Measurements from ENCODE around the gene TFR2.

TFR2 gene

DNA sequence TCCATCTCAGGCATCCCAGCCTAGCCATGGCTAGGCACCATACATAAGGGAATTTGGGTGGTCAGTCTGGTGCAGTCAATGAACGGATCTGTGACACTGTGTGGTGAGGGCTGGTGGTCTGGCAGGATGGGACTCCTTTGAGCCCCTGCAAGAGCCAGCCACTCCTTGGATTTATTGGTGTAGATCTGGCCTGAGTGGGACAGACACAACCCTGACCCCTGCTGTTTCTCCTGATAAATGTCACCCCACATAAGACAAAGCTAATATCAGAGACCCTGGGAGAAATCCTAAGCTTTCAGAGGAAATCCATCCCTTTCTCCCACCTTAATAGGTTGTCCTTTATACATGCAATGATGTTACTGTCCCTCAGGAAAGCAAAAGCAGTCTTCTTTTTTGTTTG is 52.9 kb downstream of the TFR2 start:
- in situ Hi-C loops (cut with MboI; ENCODE audit: low sequenced_read_pairs), result no loop called here

- in situ Hi-C loops (cut with MboI; ENCODE audit: low sequenced_read_pairs), result no loop called here
Observed at GRCh38 chr7:100586266-100587025, 54.9 kb downstream of the TFR2 start, which contains the start of gene FBXO24. Gene FBXO24 (plus strand): TSS chr7:100586328. CDS start chr7:100586626, 298 bp downstream.

DNA sequence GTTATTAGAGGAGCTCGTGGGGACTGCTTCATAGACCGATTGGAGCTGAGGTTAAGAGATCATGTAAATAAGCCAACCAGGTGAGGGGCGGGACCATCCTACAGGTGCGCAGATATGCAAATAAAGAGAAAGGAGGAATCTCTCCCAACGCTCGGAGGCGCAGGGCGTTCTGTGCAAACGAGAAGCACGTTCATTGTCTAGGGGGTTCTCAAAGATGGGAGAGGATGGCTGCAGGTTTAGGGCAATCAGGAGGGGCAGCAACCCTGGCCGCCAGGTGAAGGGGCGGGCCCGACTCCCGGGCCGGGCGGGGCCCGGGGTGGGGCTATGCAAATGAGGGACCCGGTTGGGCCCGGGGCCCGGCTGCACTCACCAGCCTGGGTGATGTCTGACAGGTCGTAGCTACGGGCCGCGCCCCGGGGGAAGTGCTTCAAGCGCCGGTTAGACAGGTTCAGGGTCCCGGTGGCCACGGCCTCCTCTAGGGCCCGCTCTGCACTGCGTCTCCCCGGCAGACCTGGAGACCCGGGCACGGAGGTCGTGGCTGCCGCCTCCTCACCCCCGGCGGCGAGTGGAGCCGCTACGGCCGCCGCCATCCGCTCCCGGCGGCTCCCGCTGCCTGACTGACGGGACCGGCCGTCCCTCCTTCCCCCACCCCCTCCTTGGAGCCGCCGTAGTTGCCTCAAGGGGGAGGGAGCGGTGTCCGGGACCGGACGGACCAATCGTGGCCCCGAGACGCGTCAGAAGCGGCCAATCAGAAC is 55.7 kb downstream of the TFR2 start, which contains the start of gene LRCH4:
TSS of gene LRCH4 (minus strand) at position 619 of the 755 bp plus-strand sequence. CDS start at position 590, 29 bp downstream.
- in situ Hi-C loops (cut with MboI; ENCODE audit: low sequenced_read_pairs), result no loop called here

DNA sequence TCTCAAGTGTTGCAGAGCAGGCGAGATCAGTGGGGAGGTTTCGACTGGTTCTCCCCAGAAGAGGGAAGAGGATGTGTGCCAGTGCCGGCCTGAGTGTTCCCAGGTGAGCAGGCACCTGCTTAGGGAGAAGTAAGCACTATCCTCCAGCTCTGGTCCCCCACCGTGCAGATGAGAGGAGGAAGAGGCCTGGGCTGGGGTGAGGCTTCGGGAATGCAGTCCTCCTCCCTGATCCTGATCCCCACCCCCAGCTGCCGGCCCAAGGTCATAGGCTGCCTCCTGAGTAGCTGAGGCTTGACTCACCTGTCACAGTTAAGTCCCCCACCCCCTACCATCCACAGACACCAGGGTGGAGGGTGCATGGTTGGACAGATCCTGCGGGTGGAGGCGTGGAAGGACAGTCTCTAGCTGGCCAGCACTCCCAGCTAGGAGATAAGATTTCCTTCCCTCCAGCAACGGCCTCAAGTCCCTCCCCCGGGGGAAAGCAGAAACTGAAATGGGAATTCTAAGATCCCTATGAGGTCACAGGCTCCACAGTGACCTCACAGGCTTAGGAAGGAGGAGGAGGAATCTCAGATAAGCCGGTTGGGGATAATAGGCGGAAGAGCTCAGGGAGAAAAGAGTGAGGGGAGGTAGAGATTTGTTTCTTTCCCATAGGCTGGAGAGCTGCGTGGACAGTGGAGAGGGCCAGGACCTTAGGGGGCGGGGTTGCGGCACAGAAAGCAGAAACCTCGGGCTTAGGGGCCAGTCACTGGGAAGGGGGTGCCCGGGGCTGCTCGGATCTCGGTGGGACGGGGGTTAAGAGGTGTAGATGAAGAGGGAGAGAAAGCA is 56.5 kb downstream of the TFR2 start:
- in situ Hi-C loops (cut with MboI; ENCODE audit: low sequenced_read_pairs), result no loop called here

- in situ Hi-C loops (cut with MboI; ENCODE audit: low sequenced_read_pairs), result no loop called here
Observed at GRCh38 chr7:100584054-100584682, 57.2 kb downstream of the TFR2 start.

DNA sequence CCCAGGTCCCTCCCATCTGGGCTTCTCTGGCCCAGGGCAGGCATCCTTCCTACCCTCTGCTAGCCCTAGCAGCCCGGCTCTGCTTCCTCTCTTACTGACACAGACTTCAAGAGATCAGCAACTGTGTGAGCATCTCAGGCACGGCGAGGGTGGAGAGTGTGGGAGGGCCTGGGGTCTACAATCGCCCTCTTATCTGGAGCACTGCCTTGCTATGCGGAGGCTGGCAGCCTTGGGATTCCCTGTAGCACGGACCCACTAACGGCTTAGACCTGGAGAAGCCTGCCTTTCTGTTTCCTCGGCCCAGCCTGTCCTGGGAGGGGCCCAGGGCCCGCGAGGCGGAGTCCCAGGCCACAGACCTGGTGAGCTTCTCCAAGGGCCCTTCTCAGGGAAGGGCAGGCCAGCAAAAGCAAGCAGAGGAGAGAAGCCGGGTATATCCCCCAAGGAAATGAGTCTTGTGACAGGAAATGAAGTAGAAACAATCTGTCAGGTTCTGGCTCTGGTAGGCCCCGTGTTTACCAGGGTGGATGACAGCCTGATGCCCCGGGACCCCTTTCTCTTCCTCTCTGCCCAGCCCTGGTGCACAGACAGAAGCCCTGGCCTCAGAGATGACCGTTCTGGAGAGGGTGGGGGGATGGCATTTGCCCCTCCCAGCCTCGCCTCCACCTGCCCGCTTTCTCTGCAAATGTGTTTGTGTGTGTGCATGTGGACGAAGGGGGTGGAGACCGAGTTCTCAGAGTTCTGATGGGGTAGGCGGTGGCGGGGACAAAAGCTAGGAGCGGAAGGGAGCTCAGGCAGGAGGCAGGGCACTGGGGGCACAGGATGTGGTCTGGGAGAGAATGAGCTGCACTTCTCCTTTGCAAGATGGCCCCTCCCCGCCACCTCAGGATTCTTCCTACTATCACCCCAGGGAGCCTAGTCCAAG is 58.0 kb downstream of the TFR2 start:
- in situ Hi-C loops (cut with MboI; ENCODE audit: low sequenced_read_pairs), result no loop called here

GRCh38 chr7:100582650-100583049 is 58.7 kb downstream of the TFR2 start:
- in situ Hi-C loops (cut with MboI; ENCODE audit: low sequenced_read_pairs), result no loop called here

- in situ Hi-C loops (cut with MboI; ENCODE audit: low sequenced_read_pairs), result no loop called here
Observed at GRCh38 chr7:100582041-100582579, 59.2 kb downstream of the TFR2 start.

DNA sequence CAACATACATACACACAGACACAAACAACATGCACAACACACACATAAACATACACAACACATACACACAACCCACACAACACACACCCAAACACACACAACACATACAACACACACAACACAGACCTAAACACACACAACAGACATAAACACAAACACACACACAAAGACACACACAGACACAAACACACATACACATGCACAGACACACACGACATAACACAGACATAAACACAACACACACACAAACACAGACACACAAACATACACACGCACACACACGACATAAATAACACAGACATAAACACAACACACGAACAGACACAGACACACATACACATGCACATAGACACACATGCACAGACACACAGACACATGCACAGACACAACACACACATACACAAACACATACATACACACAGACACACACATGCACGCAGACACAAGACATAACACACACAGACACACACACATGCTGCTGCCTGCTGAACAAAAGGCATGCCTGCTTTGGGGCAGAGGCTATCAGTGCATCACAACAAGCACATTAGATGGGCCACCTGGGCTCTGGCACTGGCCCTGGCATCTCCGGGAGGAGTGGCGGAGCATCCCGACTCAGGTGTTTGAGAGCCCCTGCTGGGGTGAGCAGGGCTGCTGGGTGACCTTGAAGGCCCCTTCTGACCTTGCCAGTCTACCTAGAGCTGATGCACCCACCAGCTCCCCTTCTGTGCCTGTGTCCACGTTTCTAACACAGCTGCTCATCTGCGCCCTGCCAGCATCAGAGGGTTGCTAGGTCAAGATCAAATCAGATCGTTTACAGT is 60.7 kb downstream of the TFR2 start:
- in situ Hi-C loops (cut with MboI; ENCODE audit: low sequenced_read_pairs), result no loop called here

- in situ Hi-C loops (cut with MboI; ENCODE audit: low sequenced_read_pairs), result no loop called here
Observed at GRCh38 chr7:100578246-100579183, 62.8 kb downstream of the TFR2 start.

DNA sequence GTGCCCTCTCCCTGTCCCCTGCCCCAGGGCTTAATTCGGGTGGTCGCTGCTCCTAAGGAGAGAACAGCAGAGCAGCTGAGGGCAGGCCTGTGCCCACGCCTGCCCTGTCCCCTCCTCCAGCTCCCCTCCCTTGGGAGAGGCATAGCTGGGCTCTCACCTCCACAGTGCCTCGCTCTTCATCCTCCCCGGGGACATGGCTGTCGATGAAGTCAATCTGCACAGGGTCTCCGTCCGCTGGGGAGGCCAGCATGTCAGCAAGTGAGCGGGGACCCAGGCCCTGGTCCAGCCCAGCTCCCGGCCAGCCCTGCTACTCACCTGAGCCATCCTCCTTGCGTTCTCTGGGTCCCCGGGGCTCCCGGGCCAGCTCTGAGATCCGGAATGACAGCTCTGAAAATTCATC is 63.8 kb downstream of the TFR2 start:
- in situ Hi-C loops (cut with MboI; ENCODE audit: low sequenced_read_pairs), result no loop called here

DNA sequence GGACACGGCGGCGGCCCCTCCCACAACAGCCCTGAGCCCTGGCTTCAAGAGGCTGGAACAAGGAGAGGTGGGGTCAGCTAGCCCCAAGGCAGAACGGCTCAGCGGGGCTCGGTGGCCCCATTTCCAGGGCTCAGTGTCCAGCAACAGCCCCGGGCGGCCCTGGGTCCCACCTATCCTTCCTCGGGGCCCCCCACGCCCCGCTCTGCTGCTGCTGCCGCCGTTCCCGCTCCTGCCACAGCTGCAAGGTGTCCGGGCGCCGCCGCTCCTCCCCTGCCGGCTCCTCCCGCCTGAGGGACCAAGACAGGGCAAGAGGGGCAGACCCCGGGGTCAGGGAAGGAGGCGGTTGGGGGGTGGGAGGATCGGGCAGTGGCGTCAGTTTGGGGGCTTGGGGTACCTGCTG is 64.2 kb downstream of the TFR2 start:
- in situ Hi-C loops (cut with MboI; ENCODE audit: low sequenced_read_pairs), result no loop called here

- in situ Hi-C loops (cut with MboI; ENCODE audit: low sequenced_read_pairs), result no loop called here
Observed at GRCh38 chr7:100576384-100576993, 64.9 kb downstream of the TFR2 start.

- in situ Hi-C loops (cut with MboI; ENCODE audit: low sequenced_read_pairs), result no loop called here
Observed at GRCh38 chr7:100575746-100576383, 65.5 kb downstream of the TFR2 start.

DNA sequence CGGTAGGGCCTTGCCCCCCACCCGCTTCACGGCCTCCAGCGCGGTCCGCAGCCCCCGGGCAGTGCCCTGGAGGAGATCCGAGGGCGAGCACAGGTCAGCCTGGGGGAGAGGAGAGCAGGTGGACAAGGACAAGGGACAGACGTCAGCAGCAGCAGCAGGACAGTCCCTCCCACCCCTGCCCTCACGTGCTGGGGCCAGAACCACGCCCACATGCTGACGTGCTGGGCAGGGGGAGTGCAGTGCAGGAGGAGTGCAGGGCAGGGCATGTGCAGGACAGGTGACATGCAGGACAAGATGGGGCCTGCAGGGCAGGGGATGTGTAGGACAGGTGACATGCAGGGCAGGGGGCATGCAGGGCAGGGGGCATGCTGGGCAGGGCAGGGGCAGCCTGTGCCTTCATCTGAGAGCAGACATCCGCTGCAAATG is 66.1 kb downstream of the TFR2 start:
- in situ Hi-C loops (cut with MboI; ENCODE audit: low sequenced_read_pairs), result no loop called here

DNA sequence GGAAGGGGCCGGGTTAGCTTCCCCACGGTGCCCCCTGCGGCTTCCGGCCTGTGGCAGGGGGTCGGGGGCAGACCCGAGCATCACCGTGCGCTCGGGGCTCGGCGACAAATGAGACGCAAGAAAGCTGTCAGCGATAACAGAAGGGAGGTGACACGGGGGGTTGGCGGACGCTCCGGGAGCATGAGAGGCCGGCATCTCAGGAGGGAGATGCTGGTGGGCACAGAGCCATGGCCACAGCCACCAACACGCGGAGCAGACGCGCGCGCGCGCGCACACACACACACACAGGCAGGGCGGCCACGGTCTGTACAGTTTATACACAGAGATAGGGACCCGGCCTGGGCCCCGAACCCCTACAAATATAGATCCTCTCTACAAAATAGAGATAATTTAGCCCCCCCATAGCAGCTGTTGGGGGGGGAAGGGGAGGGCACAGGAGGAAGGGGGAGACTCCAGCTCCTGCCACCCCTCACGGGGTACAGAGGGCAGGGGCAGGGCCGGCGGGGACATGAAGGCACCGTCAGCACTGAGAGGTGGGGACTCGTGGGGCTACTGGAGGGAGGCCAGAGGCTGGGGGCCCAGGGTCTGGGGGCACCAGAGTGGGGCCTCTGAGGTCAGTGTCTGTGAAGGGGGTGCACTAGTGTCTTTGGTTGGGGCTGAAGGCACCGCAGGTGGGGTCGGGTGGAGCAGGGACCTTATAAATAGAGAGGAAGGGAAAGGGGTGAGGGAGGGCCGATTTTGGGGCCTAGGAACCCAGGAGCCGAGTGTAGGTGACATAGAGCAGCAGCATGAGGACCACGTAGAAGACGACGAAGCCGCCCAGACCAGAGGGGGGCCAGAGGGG is 66.8 kb downstream of the TFR2 start:
- in situ Hi-C loops (cut with MboI; ENCODE audit: low sequenced_read_pairs), result no loop called here

Measured in HL-60/S4 (cell line).